Tibial nerve (tissue), 4 donors: Measurements from ENCODE around the gene ATG101. TPM values are rescaled to one million over a fixed set of nuclear protein-coding genes. Genes with fewer than 3 reads are reported as not detected.

Experiments used
- DNase-seq, 2 donors: peaks; one replicate each; pipeline ENCODE4 v3.0.0-alpha.2; 2019; ENCODE audit warnings: low spot score in 2 of 2
- H3K27ac ChIP-seq, 4 donors: fragments of 200-600 bp; sonication (generic) in 3 of 4; one replicate each; pipeline ENCODE4 v1.5.1; 2017 to 2019; ENCODE audit warnings: mild to moderate bottlenecking in 1 of 4
- H3K27me3 ChIP-seq, 2 donors: fragments of 200-600 bp; sonication (generic) in 1 of 2; one replicate each; pipeline versions ENCODE4 v1.5.1 to v1.6.0; 2017 to 2019
- H3K36me3 ChIP-seq, 3 donors: fragments of 200-600 bp; sonication (generic); one replicate each; pipeline ENCODE4 v1.5.1; 2018 to 2019
- H3K4me1 ChIP-seq, 4 donors: fragments of 200-600 bp; sonication (generic) in 3 of 4; one replicate each; pipeline ENCODE4 v1.5.1; 2017 to 2019
- H3K4me3 ChIP-seq, 4 donors: fragments of 200-600 bp; sonication (generic) in 3 of 4; one replicate each; pipeline ENCODE4 v1.5.1; 2017 to 2019; ENCODE audit warnings: mild to moderate bottlenecking in 1 of 4, moderate library complexity in 1 of 4
- H3K9me3 ChIP-seq, 4 donors: fragments of 200-600 bp; sonication (generic) in 3 of 4; one replicate each; pipeline ENCODE4 v1.5.1; 2017 to 2019
- CTCF ChIP-seq, 5 experiments: fragments of 200-600 bp in 3 of 5; fragments of 450-650 bp in 2 of 5; sonication (generic) in 3 of 5; IDR thresholded peaks; one replicate each; pipeline ENCODE4 v1.5.1; 2016 to 2019; ENCODE audit warnings: antibody characterized with exemption in 5 of 5, mild to moderate bottlenecking in 3 of 5, moderate library complexity in 2 of 5
- EP300 ChIP-seq, 2 donors: sonication (generic); formaldehyde crosslinking; IDR thresholded peaks; one replicate each; pipeline ENCODE4 v1.6.1; 2017; ENCODE audit warnings: antibody characterized with exemption in 2 of 2, mild to moderate bottlenecking in 1 of 2
- POLR2A ChIP-seq, 2 donors: fragments of 450-650 bp; IDR thresholded peaks; one replicate each; pipeline ENCODE4 v1.6.1; 2017; ENCODE audit warnings: antibody characterized with exemption in 2 of 2, mild to moderate bottlenecking in 2 of 2, moderate library complexity in 2 of 2
- whole genome bisulfite sequencing, 2 donors: methylation state at CpG; one replicate each; pipeline ENCODE4 v1.1.5; 2018; 5-methylcytosine and 5-hydroxymethylcytosine counted together
- total RNA-seq, 4 donors: library from RNA; depleted of rRNA; stranded (reverse); fragments of >200 nt; gene quantifications; one replicate each; pipeline ENCODE4 v1.1.0, GENCODE V29; 2016

Gene ATG101
- total RNA-seq, 4 donors from 2014 or later = 32.6 to 49.6 (median 37.5) TPM

GRCh38 chr12:52119398-52120254 is 49.8 kb downstream of the ATG101 start:
- peaks cover 0 to 9% (median 3%) of the 10 kb centered on the region in 4 donors for H3K4me1 ChIP-seq
- WGBS, 2 donors = 50% methylated on average over 15 to 19 of the region's 23 CpGs

GRCh38 chr12:52120951-52121823 is 51.4 kb downstream of the ATG101 start:
- H3K27me3 ChIP-seq = peaks cover 0 to 14% of the 10 kb centered on the region in 2 donors
- no peaks in the 10 kb centered on the region for H3K9me3 ChIP-seq
- TF ChIP-seq EP300 (IDR thresholded peaks at IDR 0.05) (no peak), POLR2A (IDR thresholded peaks at IDR 0.05) (no peak), CTCF (IDR thresholded peaks at IDR 0.05) (no peak)
- H3K4me1 ChIP-seq = peaks cover 0 to 9% (median 3%) of the 10 kb centered on the region in 4 donors
- H3K27ac ChIP-seq = no peak overlapping the region
- H3K4me3 ChIP-seq = no peak overlapping the region
- WGBS, 2 donors = 68 to 76% methylated on average over 17 to 19 of the region's 19 CpGs
- no peaks in the 10 kb centered on the region for H3K36me3 ChIP-seq
- DNase-seq = no peak

More at GRCh38 chr12:52119398-52120254, 49.8 kb downstream of the ATG101 start:
- Histone ChIP-seq H3K27me3 (peaks cover 0 to 14% of the 10 kb centered on the region in 2 donors), H3K36me3 (no peaks in the 10 kb centered on the region), H3K27ac (no peak overlapping the region), H3K9me3 (no peaks in the 10 kb centered on the region), H3K4me3 (no peak overlapping the region)
- TF ChIP-seq POLR2A (IDR thresholded peaks at IDR 0.05) = no peak
- peak in 3 of 5 experiments; percentile 32 to 48 (median 36) for TF ChIP-seq CTCF (IDR thresholded peaks at IDR 0.05)
- no peak for DNase-seq

- H3K4me3 ChIP-seq = no peak overlapping the region
- TF ChIP-seq EP300 (IDR thresholded peaks at IDR 0.05) (no peak), POLR2A (IDR thresholded peaks at IDR 0.05) (no peak), CTCF (IDR thresholded peaks at IDR 0.05) (peak; percentile 59 to 81 (median 69))
- H3K9me3 ChIP-seq = no peaks in the 10 kb centered on the region
- peaks cover 0 to 14% of the 10 kb centered on the region in 2 donors for H3K27me3 ChIP-seq
- WGBS, 2 donors = 15% methylated on average over 18 of the region's 18 CpGs
- no peaks in the 10 kb centered on the region for H3K36me3 ChIP-seq
- H3K4me1 ChIP-seq = peaks cover 0 to 9% (median 3%) of the 10 kb centered on the region in 4 donors
- no peak overlapping the region for H3K27ac ChIP-seq
- DNase-seq = peak in 1 of 2 donors; percentile 38
Measured at GRCh38 chr12:52121824-52122539, 52.2 kb downstream of the ATG101 start.

GRCh38 chr12:52122540-52122871 is 52.7 kb downstream of the ATG101 start:
- 74 to 75% methylated on average over 4 of the region's 4 CpGs for WGBS, 2 donors
- DNase-seq = no peak
- H3K27me3 ChIP-seq = peaks cover 0 to 14% of the 10 kb centered on the region in 2 donors

More at GRCh38 chr12:52122540-52122871, 52.7 kb downstream of the ATG101 start:
- TF ChIP-seq EP300 (IDR thresholded peaks at IDR 0.05) (no peak), POLR2A (IDR thresholded peaks at IDR 0.05) (no peak), CTCF (IDR thresholded peaks at IDR 0.05) (no peak)
- Histone ChIP-seq H3K4me1 (peaks cover 0 to 9% (median 3%) of the 10 kb centered on the region in 4 donors), H3K27ac (no peak overlapping the region), H3K36me3 (no peaks in the 10 kb centered on the region), H3K4me3 (no peak overlapping the region), H3K9me3 (no peaks in the 10 kb centered on the region)
